Neural progenitor cell (in vitro differentiated cells): ENCODE measurements around the gene LRCOL1.

Experiments
- CTCF ChIP-seq: fragments of 200-600 bp; sonication (generic); IDR thresholded peaks from 2 replicates; pipeline ENCODE4 v1.5.1; 2017; ENCODE audit warnings: antibody characterized with exemption, mild to moderate bottlenecking
- EZH2 ChIP-seq: fragments of 200-600 bp; sonication (generic); IDR thresholded peaks from 2 replicates; pipeline ENCODE4 v1.6.1; 2017; ENCODE audit warnings: antibody characterized with exemption, mild to moderate bottlenecking, moderate library complexity

- no peak for TF ChIP-seq CTCF
- TF ChIP-seq EZH2 = no peak
Measured at GRCh38 chr12:132646850-132647249, 36.5 kb upstream of the LRCOL1 start.
